DMS 273 treated with DMSO at 0.1 percent for 48 hours (cell line): Measurements from ENCODE around the gene LHFPL6.

ENCODE experiments used
- DNase-seq: peaks from one replicate; lab custom pipeline; 2025; lab: John Stamatoyannopoulos, UW

Gene LHFPL6

GRCh38 chr13:39510316-39510695 is 92.7 kb downstream of the LHFPL6 start:
- DNase-seq: no peak

- no peak for DNase-seq
These were observed 93.2 kb downstream of the LHFPL6 start for GRCh38 chr13:39509616-39510315.

GRCh38 chr13:39506559-39507390 is 96.2 kb downstream of the LHFPL6 start:
- no peak for DNase-seq

GRCh38 chr13:39505151-39505550 is 97.8 kb downstream of the LHFPL6 start:
- DNase-seq: no peak

GRCh38 chr13:39503048-39503447 is 99.9 kb downstream of the LHFPL6 start:
- DNase-seq: no peak

GRCh38 chr13:39501702-39502324 is 101.2 kb downstream of the LHFPL6 start:
- DNase-seq: no peak

GRCh38 chr13:39499604-39500003 is 103.4 kb downstream of the LHFPL6 start:
- DNase-seq: no peak

GRCh38 chr13:39498471-39499114 is 104.4 kb downstream of the LHFPL6 start:
- no peak for DNase-seq

- no peak for DNase-seq
These were observed 106.5 kb downstream of the LHFPL6 start for GRCh38 chr13:39496506-39496905.

GRCh38 chr13:39494633-39495032 is 108.4 kb downstream of the LHFPL6 start:
- no peak for DNase-seq

GRCh38 chr13:39494006-39494405 is 109.0 kb downstream of the LHFPL6 start:
- no peak for DNase-seq

- DNase-seq: no peak
These were observed 112.9 kb downstream of the LHFPL6 start for GRCh38 chr13:39490136-39490535.

GRCh38 chr13:39486758-39487157 is 116.2 kb downstream of the LHFPL6 start:
- no peak for DNase-seq

GRCh38 chr13:39485314-39485700 is 117.7 kb downstream of the LHFPL6 start:
- DNase-seq: no peak

- DNase-seq: no peak
These were observed 118.3 kb downstream of the LHFPL6 start for GRCh38 chr13:39484506-39485313.

GRCh38 chr13:39483326-39483725 is 119.7 kb downstream of the LHFPL6 start:
- DNase-seq: no peak

GRCh38 chr13:39481491-39481890 is 121.5 kb downstream of the LHFPL6 start:
- DNase-seq: no peak

GRCh38 chr13:39474600-39474999 is 128.4 kb downstream of the LHFPL6 start:
- no peak for DNase-seq

GRCh38 chr13:39469676-39470075 is 133.3 kb downstream of the LHFPL6 start:
- DNase-seq: no peak

- no peak for DNase-seq
These were observed 134.7 kb downstream of the LHFPL6 start for GRCh38 chr13:39468306-39468705.

- DNase-seq: no peak
These were observed 139.4 kb downstream of the LHFPL6 start for GRCh38 chr13:39463611-39464010.

- DNase-seq: no peak
These were observed 140.1 kb downstream of the LHFPL6 start for GRCh38 chr13:39462906-39463305.
